ENCODE data around the gene SPRING1. TPM values are rescaled to one million over a fixed set of nuclear protein-coding genes. Genes with fewer than 3 reads are reported as not detected.

SPRING1 gene
- polyA plus RNA-seq, 2 donors, result 7.8 to 10.1 TPM

DNA sequence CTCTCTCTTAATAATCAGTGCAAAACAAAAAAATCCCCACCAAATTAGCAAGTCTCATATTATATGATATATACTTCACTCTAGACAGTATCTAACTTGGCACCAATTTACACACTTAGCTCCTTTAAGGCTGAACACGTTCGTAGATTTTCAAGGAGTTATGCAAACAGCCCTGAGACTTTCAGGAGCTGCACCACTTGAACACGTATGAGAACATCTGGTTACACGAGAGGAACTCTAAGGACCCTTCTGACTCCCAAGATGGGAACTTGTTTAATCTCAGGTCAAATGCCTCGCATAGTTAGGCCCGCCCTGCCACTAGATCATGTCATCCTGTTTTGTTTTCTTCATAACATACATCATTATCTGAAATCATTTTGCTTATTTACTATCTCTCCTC, 10.0 kb downstream of the SPRING1 start:
- H3K27me3 ChIP-seq (ENCODE audit: control insufficient read depth in 1 of 2, insufficient read depth in 2 of 2, low read length in 2 of 2), result no peaks in the 10 kb centered on the region
- WGBS, 2 donors, result 55 to 69% methylated on average over 6 of the region's 6 CpGs
- no peak overlapping the region for H3K27ac ChIP-seq (ENCODE audit: low read depth in 2 of 2, low read length in 1 of 2)
- H3K4me1 ChIP-seq (ENCODE audit: control insufficient read depth in 2 of 2, insufficient read depth in 2 of 2, low read length in 1 of 2), result no peaks in the 10 kb centered on the region
- H3K9me3 ChIP-seq (ENCODE audit: control insufficient read depth in 2 of 2, insufficient read depth in 1 of 2, low read depth in 1 of 2, low read length in 1 of 2), result no peaks in the 10 kb centered on the region
- H3K36me3 ChIP-seq (ENCODE audit: control insufficient read depth in 2 of 2, insufficient read depth in 2 of 2, low read length in 1 of 2), result peaks cover 1 to 3% of the 10 kb centered on the region in 2 donors
- H3K4me3 ChIP-seq (ENCODE audit: low read depth in 1 of 2, low read length in 2 of 2), result no peak overlapping the region

GRCh38 chr12:116727261-116727660, 10.6 kb downstream of the SPRING1 start:
- no peak overlapping the region for H3K4me3 ChIP-seq (ENCODE audit: low read depth in 1 of 2, low read length in 2 of 2)
- no peaks in the 10 kb centered on the region for H3K4me1 ChIP-seq (ENCODE audit: control insufficient read depth in 2 of 2, insufficient read depth in 2 of 2, low read length in 1 of 2)
- peaks cover 3 to 5% of the 10 kb centered on the region in 2 donors for H3K36me3 ChIP-seq (ENCODE audit: control insufficient read depth in 2 of 2, insufficient read depth in 2 of 2, low read length in 1 of 2)
- no peaks in the 10 kb centered on the region for H3K9me3 ChIP-seq (ENCODE audit: control insufficient read depth in 2 of 2, insufficient read depth in 1 of 2, low read depth in 1 of 2, low read length in 1 of 2)
- 65 to 91% methylated on average over 3 of the region's 3 CpGs for WGBS, 2 donors
- no peak overlapping the region for H3K27ac ChIP-seq (ENCODE audit: low read depth in 2 of 2, low read length in 1 of 2)
- no peaks in the 10 kb centered on the region for H3K27me3 ChIP-seq (ENCODE audit: control insufficient read depth in 1 of 2, insufficient read depth in 2 of 2, low read length in 2 of 2)

DNA sequence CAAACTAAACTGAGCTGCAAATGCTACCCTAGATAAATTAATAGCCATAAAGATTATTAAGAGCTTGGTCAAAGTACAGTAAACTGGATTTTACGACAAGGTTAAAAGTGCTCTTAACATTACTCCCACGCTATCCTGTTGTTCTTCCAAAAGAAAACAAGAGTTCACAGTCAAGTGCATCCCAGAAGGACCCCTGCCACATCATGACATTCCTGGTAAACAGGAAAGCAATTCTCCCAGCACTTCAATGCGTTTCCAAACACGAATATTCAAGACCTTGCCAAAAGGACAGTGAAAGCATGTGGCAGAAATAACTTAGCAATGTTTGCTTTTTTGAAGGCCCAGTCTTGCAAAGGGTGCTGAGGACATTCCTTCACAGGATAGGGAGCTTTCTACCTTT, 11.2 kb downstream of the SPRING1 start:
- Histone ChIP-seq H3K36me3 (ENCODE audit: control insufficient read depth in 2 of 2, insufficient read depth in 2 of 2, low read length in 1 of 2) (peaks cover under 1 to 5% of the 10 kb centered on the region in 2 donors), H3K4me1 (ENCODE audit: control insufficient read depth in 2 of 2, insufficient read depth in 2 of 2, low read length in 1 of 2) (no peaks in the 10 kb centered on the region), H3K9me3 (ENCODE audit: control insufficient read depth in 2 of 2, insufficient read depth in 1 of 2, low read depth in 1 of 2, low read length in 1 of 2) (no peaks in the 10 kb centered on the region), H3K27me3 (ENCODE audit: control insufficient read depth in 1 of 2, insufficient read depth in 2 of 2, low read length in 2 of 2) (no peaks in the 10 kb centered on the region), H3K4me3 (ENCODE audit: low read depth in 1 of 2, low read length in 2 of 2) (no peak overlapping the region), H3K27ac (ENCODE audit: low read depth in 2 of 2, low read length in 1 of 2) (no peak overlapping the region)
- 46 to 58% methylated on average over 4 of the region's 4 CpGs for WGBS, 2 donors

DNA sequence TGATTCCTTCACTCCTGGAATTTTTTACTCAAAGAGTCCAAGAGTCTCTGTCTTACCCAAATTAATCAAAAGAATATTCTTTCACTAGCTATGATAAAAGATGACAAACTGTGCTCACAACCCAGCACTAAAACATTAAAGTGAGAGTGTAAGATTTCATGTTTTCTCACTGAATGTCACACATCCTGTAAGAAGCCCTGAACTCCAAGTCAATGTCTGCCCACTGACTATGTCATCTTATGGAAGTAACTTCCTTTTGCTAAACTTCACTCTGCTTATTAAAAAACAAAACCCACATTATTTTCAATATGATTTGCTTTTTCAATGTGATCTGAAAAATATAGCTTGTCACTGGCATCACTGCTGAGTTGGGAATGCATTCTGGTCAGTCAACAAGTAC, 15.6 kb downstream of the SPRING1 start:
- Histone ChIP-seq H3K36me3 (ENCODE audit: control insufficient read depth in 2 of 2, insufficient read depth in 2 of 2, low read length in 1 of 2) (peaks cover 5 to 7% of the 10 kb centered on the region in 2 donors), H3K27me3 (ENCODE audit: control insufficient read depth in 1 of 2, insufficient read depth in 2 of 2, low read length in 2 of 2) (no peaks in the 10 kb centered on the region), H3K4me3 (ENCODE audit: low read depth in 1 of 2, low read length in 2 of 2) (no peak overlapping the region), H3K4me1 (ENCODE audit: control insufficient read depth in 2 of 2, insufficient read depth in 2 of 2, low read length in 1 of 2) (peaks cover 2 to 8% of the 10 kb centered on the region in 2 donors), H3K27ac (ENCODE audit: low read depth in 2 of 2, low read length in 1 of 2) (no peak overlapping the region), H3K9me3 (ENCODE audit: control insufficient read depth in 2 of 2, insufficient read depth in 1 of 2, low read depth in 1 of 2, low read length in 1 of 2) (no peaks in the 10 kb centered on the region)

GRCh38 chr12:116719731-116720528, 17.9 kb downstream of the SPRING1 start:
- H3K27ac ChIP-seq (ENCODE audit: low read depth in 2 of 2, low read length in 1 of 2), result no peak overlapping the region
- no peak overlapping the region for H3K4me3 ChIP-seq (ENCODE audit: low read depth in 1 of 2, low read length in 2 of 2)
- WGBS, 2 donors, result 79 to 86% methylated on average over 15 of the region's 15 CpGs
- H3K27me3 ChIP-seq (ENCODE audit: control insufficient read depth in 1 of 2, insufficient read depth in 2 of 2, low read length in 2 of 2), result no peaks in the 10 kb centered on the region
- H3K9me3 ChIP-seq (ENCODE audit: control insufficient read depth in 2 of 2, insufficient read depth in 1 of 2, low read depth in 1 of 2, low read length in 1 of 2), result no peaks in the 10 kb centered on the region
- peaks cover 5 to 7% of the 10 kb centered on the region in 2 donors for H3K36me3 ChIP-seq (ENCODE audit: control insufficient read depth in 2 of 2, insufficient read depth in 2 of 2, low read length in 1 of 2)
- peaks cover 2 to 8% of the 10 kb centered on the region in 2 donors for H3K4me1 ChIP-seq (ENCODE audit: control insufficient read depth in 2 of 2, insufficient read depth in 2 of 2, low read length in 1 of 2)

DNA sequence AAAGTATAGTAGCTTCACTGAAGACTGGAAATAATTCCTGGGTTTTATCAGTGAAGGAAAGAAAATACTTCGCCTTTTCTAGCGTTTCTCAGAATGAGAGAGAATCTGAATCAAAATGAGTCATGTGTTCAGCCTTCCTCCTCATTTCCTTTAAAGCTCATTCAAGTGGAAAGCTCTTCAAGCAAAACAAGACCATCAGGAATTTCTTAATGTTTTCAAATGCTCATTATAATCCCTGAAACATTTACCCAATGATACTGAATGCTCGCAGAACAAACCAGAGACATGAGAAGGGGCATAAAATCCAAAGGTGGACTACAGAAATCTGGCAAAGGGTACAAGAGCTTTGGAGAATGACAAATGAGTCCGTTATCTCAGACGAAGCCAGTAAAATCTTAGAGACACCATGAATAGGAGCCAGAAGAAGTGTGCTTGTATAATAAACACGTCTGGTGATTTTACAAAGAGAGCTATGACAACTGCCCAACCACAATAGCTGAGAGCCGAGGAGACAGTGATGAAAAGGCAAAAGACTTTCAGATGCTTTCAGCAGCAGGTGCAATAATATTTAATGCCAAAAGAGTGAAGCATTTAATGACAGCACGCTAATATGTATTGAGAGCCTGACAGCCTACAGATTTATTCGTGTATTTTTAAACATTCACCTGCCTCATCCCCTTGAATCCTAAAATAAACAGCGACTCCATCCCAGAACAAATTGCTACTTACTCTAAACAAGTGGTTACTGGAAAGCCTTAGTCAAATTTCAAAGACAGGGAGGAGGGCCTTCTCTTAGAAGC, 19.0 kb downstream of the SPRING1 start:
- Histone ChIP-seq H3K27me3 (ENCODE audit: control insufficient read depth in 1 of 2, insufficient read depth in 2 of 2, low read length in 2 of 2) (no peaks in the 10 kb centered on the region), H3K36me3 (ENCODE audit: control insufficient read depth in 2 of 2, insufficient read depth in 2 of 2, low read length in 1 of 2) (peaks cover 5 to 7% of the 10 kb centered on the region in 2 donors), H3K4me1 (ENCODE audit: control insufficient read depth in 2 of 2, insufficient read depth in 2 of 2, low read length in 1 of 2) (peaks cover 2 to 8% of the 10 kb centered on the region in 2 donors), H3K9me3 (ENCODE audit: control insufficient read depth in 2 of 2, insufficient read depth in 1 of 2, low read depth in 1 of 2, low read length in 1 of 2) (no peaks in the 10 kb centered on the region), H3K4me3 (ENCODE audit: low read depth in 1 of 2, low read length in 2 of 2) (no peak overlapping the region), H3K27ac (ENCODE audit: low read depth in 2 of 2, low read length in 1 of 2) (peak overlapping the region; percentile 29 to 43)
- 34 to 52% methylated on average over 10 of the region's 10 CpGs for WGBS, 2 donors

- H3K36me3 ChIP-seq (ENCODE audit: control insufficient read depth in 2 of 2, insufficient read depth in 2 of 2, low read length in 1 of 2), result peaks cover 3 to 7% of the 10 kb centered on the region in 2 donors
- 73 to 83% methylated on average over 27 of the region's 27 CpGs for WGBS, 2 donors
- H3K27ac ChIP-seq (ENCODE audit: low read depth in 2 of 2, low read length in 1 of 2), result no peak overlapping the region
- H3K4me3 ChIP-seq (ENCODE audit: low read depth in 1 of 2, low read length in 2 of 2), result no peak overlapping the region
- no peaks in the 10 kb centered on the region for H3K27me3 ChIP-seq (ENCODE audit: control insufficient read depth in 1 of 2, insufficient read depth in 2 of 2, low read length in 2 of 2)
- no peaks in the 10 kb centered on the region for H3K9me3 ChIP-seq (ENCODE audit: control insufficient read depth in 2 of 2, insufficient read depth in 1 of 2, low read depth in 1 of 2, low read length in 1 of 2)
- H3K4me1 ChIP-seq (ENCODE audit: control insufficient read depth in 2 of 2, insufficient read depth in 2 of 2, low read length in 1 of 2), result peaks cover 2 to 10% of the 10 kb centered on the region in 2 donors
These were observed 20.1 kb downstream of the SPRING1 start for GRCh38 chr12:116717466-116718437.

- Histone ChIP-seq H3K27me3 (ENCODE audit: control insufficient read depth in 1 of 2, insufficient read depth in 2 of 2, low read length in 2 of 2) (no peaks in the 10 kb centered on the region), H3K4me3 (ENCODE audit: low read depth in 1 of 2, low read length in 2 of 2) (no peak overlapping the region), H3K4me1 (ENCODE audit: control insufficient read depth in 2 of 2, insufficient read depth in 2 of 2, low read length in 1 of 2) (peaks cover 2 to 6% of the 10 kb centered on the region in 2 donors), H3K9me3 (ENCODE audit: control insufficient read depth in 2 of 2, insufficient read depth in 1 of 2, low read depth in 1 of 2, low read length in 1 of 2) (no peaks in the 10 kb centered on the region), H3K36me3 (ENCODE audit: control insufficient read depth in 2 of 2, insufficient read depth in 2 of 2, low read length in 1 of 2) (no peaks in the 10 kb centered on the region), H3K27ac (ENCODE audit: low read depth in 2 of 2, low read length in 1 of 2) (no peak overlapping the region)
- WGBS, 2 donors, result 87 to 93% methylated on average over 9 of the region's 9 CpGs
These were observed 23.7 kb downstream of the SPRING1 start for GRCh38 chr12:116714175-116714574.

DNA sequence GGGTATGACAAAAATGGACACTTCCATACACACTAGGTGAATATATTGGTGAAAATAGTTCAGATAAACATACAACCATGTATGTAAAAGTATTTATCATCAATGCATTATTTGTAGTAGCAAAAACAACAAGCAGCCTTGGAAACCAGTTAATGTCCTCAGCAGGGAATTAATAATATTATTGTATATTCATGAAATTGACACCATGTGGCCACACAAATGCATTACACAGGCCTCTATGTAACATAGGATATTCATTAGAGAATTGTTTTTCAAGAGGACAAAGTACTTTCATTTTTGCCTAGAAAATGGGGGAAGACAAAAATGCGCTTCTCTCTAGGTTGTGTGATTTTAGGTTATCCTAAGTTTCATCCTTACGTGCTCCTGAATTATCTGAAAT, 24.3 kb downstream of the SPRING1 start:
- Histone ChIP-seq H3K4me3 (ENCODE audit: low read depth in 1 of 2, low read length in 2 of 2) (no peak overlapping the region), H3K27me3 (ENCODE audit: control insufficient read depth in 1 of 2, insufficient read depth in 2 of 2, low read length in 2 of 2) (no peaks in the 10 kb centered on the region), H3K4me1 (ENCODE audit: control insufficient read depth in 2 of 2, insufficient read depth in 2 of 2, low read length in 1 of 2) (peaks cover 2 to 6% of the 10 kb centered on the region in 2 donors), H3K27ac (ENCODE audit: low read depth in 2 of 2, low read length in 1 of 2) (no peak overlapping the region), H3K36me3 (ENCODE audit: control insufficient read depth in 2 of 2, insufficient read depth in 2 of 2, low read length in 1 of 2) (no peaks in the 10 kb centered on the region), H3K9me3 (ENCODE audit: control insufficient read depth in 2 of 2, insufficient read depth in 1 of 2, low read depth in 1 of 2, low read length in 1 of 2) (no peaks in the 10 kb centered on the region)
- WGBS, 2 donors, result 96 to 97% methylated on average over 2 of the region's 2 CpGs
